Cardiac muscle cell (in vitro differentiated cells and primary cell): Measurements from ENCODE around the gene KCNJ9. TPM values are rescaled to one million over a fixed set of nuclear protein-coding genes. Genes with fewer than 3 reads are reported as not detected.

Source experiments
- DNase-seq, 2 donors: peaks; one replicate each; pipeline versions ENCODE4 v3.0.0 to v3.0.0-alpha.2; 2010 to 2017; ENCODE audit warnings: low read depth in 1 of 2, low spot score in 1 of 2
- H3K27ac ChIP-seq: fragments of 200-600 bp; sonication (generic); 2 replicates; pipeline ENCODE4 v1.5.1; 2016
- H3K27me3 ChIP-seq: fragments of 200-600 bp; sonication (generic); 2 replicates; pipeline ENCODE4 v1.6.0; 2016; ENCODE audit warnings: control low read depth
- H3K36me3 ChIP-seq: fragments of 200-600 bp; sonication (generic); 2 replicates; pipeline ENCODE4 v1.5.1; 2016; ENCODE audit warnings: control low read depth
- H3K4me1 ChIP-seq: fragments of 200-600 bp; sonication (generic); 2 replicates; pipeline ENCODE4 v1.8.1; 2017; ENCODE audit warnings: low read depth, mild to moderate bottlenecking, mixed run types
- H3K4me3 ChIP-seq: fragments of 200-600 bp; sonication (generic); 2 replicates; pipeline ENCODE4 v1.5.1; 2016; ENCODE audit warnings: mild to moderate bottlenecking
- H3K9me3 ChIP-seq: fragments of 200-600 bp; sonication (generic); 2 replicates; pipeline ENCODE4 v1.5.1; 2017; ENCODE audit warnings: low read depth, mild to moderate bottlenecking, control low read depth
- CTCF ChIP-seq: IDR thresholded peaks from 2 replicates; pipeline ENCODE4 v1.5.1; 2012; ENCODE audit warnings: low read depth, mild to moderate bottlenecking, low read length
- polyA plus RNA-seq: library from polyadenylated mRNA; unstranded; fragments of >200 nt; fragmentation: Nextera tagmentation; extraction: Ambion mirVana; gene quantifications from 2 replicates; pipeline ENCODE4 v1.2.1, GENCODE V29; 2016
- total RNA-seq: library from RNA; depleted of rRNA; stranded (reverse); fragments of >200 nt; gene quantifications from 2 replicates; pipeline ENCODE4 v1.2.3, GENCODE V29; 2016

KCNJ9 gene
- total RNA-seq (0.03 and 0.11 TPM in 2 replicates), polyA plus RNA-seq (0.09 TPM in 1 of 2 replicates, not detected in the other)

GRCh38 chr1:160081261-160081936, at the start of gene KCNJ9:
Gene KCNJ9 (plus strand): TSS chr1:160081538. CDS start chr1:160084031, 2,493 bp downstream.
- H3K27ac ChIP-seq: no peak within 1 kb of the TSS
- peak in 1 of 2 donors; percentile 20 for DNase-seq
- no peaks in the 10 kb centered on the region for H3K9me3 ChIP-seq
- H3K4me1 ChIP-seq: no peaks in the 10 kb centered on the region
- peaks cover 74% of the 10 kb centered on the region for H3K27me3 ChIP-seq
- no peak within 1 kb of the TSS for H3K4me3 ChIP-seq
- no peaks in the 10 kb centered on the region for H3K36me3 ChIP-seq
- TF ChIP-seq CTCF: no peak

GRCh38 chr1:160032165-160032820, 49.0 kb upstream of the KCNJ9 start:
- H3K4me1 ChIP-seq: peaks cover 11% of the 10 kb centered on the region
- H3K36me3 ChIP-seq: no peaks in the 10 kb centered on the region
- peak overlapping the region; percentile 84 for H3K4me3 ChIP-seq
- no peak for DNase-seq
- no peaks in the 10 kb centered on the region for H3K9me3 ChIP-seq
- H3K27me3 ChIP-seq: peaks cover 31% of the 10 kb centered on the region
- peak overlapping the region; percentile 68 for H3K27ac ChIP-seq
- no peak for TF ChIP-seq CTCF

DNA sequence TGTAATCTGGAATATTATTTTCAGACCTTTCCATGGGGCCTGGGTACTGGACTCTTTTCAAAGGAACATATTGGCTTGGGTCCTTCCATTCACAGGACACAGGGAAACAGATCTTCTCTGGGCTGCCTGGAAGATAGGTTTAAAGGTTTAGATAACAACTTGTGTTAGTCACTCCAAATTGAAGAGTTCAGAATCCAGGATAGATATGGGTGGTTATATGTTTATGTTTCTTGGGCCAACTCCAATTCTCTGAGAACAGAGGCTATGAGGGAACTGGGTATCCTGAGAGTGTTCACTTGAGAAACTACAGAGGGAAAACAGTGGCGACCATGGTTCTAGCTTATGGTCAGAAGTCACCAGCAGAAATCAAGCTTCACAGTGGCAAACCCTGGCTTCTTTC, 40.9 kb upstream of the KCNJ9 start:
- no peak for DNase-seq
- Histone ChIP-seq H3K4me1 (no peaks in the 10 kb centered on the region), H3K9me3 (no peaks in the 10 kb centered on the region), H3K4me3 (no peak overlapping the region), H3K27me3 (peaks cover 12% of the 10 kb centered on the region), H3K27ac (no peak overlapping the region), H3K36me3 (no peaks in the 10 kb centered on the region)
- TF ChIP-seq CTCF: no peak

DNA sequence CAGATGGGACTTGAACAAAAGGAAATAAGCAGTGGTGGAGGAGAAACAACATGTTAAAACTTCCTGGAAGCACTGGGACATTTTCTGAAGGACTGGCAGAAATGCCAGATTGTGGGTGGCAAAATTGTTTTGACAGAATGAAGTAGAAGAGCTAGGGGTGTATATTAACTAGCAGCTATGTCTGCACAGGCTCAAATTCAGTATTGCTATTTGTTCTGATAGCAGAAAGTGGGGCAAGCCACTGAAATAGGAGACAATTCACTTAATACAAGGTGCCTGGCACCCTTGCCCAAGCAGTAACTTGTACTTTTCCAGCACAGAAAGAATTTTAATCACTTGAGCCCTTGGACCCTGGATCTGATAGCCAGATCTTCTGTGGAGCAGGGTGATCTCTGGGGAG, 37.8 kb upstream of the KCNJ9 start:
- no peak for TF ChIP-seq CTCF
- H3K27ac ChIP-seq: no peak overlapping the region
- H3K4me3 ChIP-seq: no peak overlapping the region
- H3K4me1 ChIP-seq: peaks cover 3% of the 10 kb centered on the region
- DNase-seq: no peak
- no peaks in the 10 kb centered on the region for H3K9me3 ChIP-seq
- H3K27me3 ChIP-seq: peaks cover 5% of the 10 kb centered on the region
- H3K36me3 ChIP-seq: no peaks in the 10 kb centered on the region

- Histone ChIP-seq H3K27me3 (peaks cover 5% of the 10 kb centered on the region), H3K36me3 (no peaks in the 10 kb centered on the region), H3K9me3 (no peaks in the 10 kb centered on the region), H3K4me1 (peaks cover 3% of the 10 kb centered on the region), H3K27ac (no peak overlapping the region), H3K4me3 (no peak overlapping the region)
- DNase-seq: no peak
- no peak for TF ChIP-seq CTCF
Measured at GRCh38 chr1:160045653-160046052, 35.7 kb upstream of the KCNJ9 start.
